HG03064 (cell line): ENCODE results near the gene SPEF2.

Experiments used
- ATAC-seq: cut with Tn5 transposase; IDR thresholded peaks from one replicate; pipeline ENCODE4 v1.9.1; 2021; ENCODE audit warnings: low read depth; ENCODE audit not compliant: unreplicated experiment

Gene SPEF2

GRCh38 chr5:35698047-35698808, 80.6 kb downstream of the SPEF2 start:
- no peak for ATAC-seq

GRCh38 chr5:35707659-35708058, 90.0 kb downstream of the SPEF2 start:
- ATAC-seq, result no peak

DNA sequence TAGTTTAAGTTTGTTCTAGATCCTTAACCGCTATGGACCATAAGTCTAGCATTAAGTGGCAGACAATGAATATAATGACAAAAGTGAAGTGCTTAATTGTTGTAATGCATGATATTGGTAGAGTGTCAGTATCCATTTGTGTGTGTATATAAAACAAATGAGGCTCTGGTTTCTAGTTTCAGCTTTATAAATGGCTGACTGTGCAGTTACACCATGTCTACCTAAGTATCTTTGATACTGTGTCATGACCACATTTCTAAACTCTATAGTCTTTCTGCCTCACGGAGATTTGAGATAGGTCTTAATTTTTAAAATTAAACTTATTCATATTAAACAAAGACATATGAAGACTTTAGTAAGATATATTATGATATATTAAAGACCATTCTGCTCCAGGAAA, 92.0 kb downstream of the SPEF2 start:
- no peak for ATAC-seq

- no peak for ATAC-seq
Measured at GRCh38 chr5:35717718-35718117, 100.1 kb downstream of the SPEF2 start.

- no peak for ATAC-seq
Measured at GRCh38 chr5:35735718-35736117, 118.1 kb downstream of the SPEF2 start.

DNA sequence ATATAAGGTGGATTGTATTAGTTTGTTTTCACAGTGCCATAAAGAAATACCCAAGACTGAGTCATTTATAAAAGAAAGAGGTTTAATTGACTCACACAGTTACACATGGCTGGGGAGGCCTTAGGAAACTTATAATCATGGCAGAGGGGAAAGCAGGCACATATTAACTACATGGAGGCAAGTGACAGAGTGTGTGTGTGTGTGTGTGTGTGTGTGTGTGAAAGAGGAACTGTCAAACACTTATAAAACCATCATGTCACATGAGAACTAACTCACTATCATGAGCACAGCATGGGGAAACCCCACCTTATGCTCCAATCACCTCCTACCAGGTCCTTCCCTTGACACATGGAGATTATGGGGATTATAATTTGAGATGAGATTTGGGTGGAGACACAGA, 118.6 kb downstream of the SPEF2 start:
- no peak for ATAC-seq

DNA sequence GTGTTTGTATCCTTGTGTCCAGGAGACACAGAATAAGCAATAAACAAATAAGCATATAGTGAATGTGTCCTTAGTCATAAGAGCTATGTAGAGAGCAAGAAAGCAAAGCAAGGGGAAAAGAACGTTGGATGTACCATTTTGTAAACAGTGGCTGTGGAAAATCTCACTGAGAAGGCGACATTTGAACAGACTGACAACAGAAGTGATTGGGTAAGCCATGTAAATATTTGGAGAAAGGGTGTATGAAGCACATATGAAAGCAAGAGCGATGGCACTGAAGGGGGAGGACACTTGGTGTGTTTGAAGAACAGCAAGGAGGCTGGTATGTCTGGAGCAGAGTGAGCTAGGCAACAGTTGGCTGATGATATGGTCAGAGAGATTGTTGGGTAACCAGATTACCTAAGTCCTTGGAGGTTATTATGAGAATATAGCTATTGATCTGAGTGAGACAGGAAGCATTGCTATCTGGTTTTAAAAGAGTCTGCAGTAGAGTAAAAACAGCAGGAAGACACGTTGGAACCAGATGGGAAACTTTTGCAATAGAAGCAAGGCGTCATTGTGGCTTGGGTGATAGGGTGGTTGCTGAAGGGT, 123.6 kb downstream of the SPEF2 start:
- ATAC-seq, result no peak

DNA sequence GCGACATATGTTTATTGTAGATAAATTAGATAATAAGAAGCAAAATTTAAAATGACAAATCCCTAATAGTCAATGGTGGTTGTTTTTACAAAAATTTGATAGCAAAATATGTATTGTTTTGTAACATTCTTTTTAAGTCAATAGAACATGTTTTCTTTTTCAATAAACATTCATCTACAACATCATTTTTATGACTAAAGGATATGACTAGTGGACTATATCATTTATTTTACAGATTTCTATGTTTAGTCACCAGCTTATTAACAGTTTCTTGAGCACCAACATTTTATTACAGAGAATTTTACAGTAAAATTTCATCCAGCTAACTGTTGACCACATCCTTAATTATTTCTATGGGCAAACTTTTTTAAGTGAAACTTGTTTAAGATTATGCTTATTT, 124.3 kb downstream of the SPEF2 start:
- no peak for ATAC-seq

GRCh38 chr5:35743644-35744043, 126.0 kb downstream of the SPEF2 start:
- ATAC-seq, result no peak

DNA sequence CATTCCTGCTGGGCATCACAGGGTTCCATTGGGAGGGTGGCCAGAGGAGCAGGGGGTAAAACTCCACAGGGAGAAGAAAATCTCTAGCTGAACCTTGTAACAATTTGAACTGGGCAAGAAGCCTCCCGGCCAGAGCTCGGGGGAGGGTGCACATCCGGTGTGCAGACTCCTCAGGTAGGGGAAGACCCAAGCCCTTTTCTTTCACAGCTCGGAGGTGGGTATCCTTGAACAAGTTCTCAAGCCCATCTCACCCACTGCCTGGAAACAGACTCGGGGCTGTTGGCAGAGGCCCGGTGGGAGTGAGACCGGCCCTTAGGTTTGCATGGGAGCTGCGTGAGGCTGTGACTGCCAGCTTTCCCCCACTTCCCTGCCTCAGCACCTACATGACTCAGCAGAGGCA, 127.5 kb downstream of the SPEF2 start:
- ATAC-seq, result no peak

DNA sequence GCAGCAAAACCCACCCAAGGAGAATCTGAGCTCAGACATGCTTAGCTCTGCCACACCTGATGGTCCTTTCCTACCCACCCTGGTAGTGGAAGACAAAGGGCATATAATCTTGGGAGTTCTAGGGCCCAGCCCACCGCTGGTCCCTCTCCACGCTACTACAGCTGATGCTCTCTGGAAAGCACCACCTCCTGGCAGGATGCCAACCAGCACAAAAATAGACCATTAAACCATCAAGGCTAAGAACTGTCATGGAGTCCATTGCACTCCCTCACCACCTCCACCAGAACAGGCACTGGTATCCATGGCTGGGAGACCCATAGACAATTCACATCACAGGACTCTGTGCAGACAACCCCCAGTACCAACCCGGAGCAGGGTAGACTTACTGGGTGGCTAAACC, 128.0 kb downstream of the SPEF2 start:
- ATAC-seq, result no peak

- ATAC-seq, result no peak
Measured at GRCh38 chr5:35752012-35752411, 134.3 kb downstream of the SPEF2 start.

GRCh38 chr5:35753500-35753899, 135.8 kb downstream of the SPEF2 start:
- no peak for ATAC-seq

DNA sequence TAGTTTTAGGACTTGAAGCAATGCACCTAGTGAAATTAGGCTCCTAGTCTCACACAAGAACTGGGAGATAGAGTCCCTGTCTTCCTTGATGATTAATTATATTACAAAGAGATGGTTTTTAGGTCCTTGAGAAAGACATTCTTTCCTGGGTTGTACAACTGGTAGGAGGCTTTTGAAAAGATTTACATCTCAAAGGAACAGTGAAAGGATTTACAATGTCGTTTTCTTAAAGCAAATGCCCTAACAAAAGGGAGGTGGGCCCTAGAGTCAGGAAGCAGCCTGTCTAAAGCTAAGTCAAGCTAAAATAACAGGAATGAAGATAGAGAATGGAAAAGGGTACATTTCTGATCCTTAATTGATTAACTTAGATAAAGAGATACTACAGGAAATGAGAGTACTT, 136.8 kb downstream of the SPEF2 start:
- no peak for ATAC-seq

DNA sequence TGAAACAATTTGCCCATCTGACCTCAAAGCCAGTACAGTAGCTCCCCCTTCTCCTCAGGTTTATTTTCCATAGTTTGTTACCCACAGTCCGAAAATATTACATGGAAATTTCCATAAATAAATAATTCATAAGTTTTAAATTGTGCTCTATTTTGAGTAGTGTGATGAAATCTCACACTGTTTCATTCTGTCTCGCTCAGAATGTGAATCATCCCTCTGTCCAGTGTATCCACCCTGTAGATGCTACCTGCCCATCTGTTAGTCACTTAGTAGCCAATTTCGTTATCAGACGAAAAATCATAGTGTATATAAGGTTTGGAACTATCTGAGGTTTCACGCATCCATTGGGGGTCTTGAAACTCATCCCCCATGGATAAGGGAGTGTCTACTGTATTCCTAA, 138.3 kb downstream of the SPEF2 start:
- ATAC-seq, result no peak

GRCh38 chr5:35758151-35758724, 140.6 kb downstream of the SPEF2 start:
- ATAC-seq, result no peak

DNA sequence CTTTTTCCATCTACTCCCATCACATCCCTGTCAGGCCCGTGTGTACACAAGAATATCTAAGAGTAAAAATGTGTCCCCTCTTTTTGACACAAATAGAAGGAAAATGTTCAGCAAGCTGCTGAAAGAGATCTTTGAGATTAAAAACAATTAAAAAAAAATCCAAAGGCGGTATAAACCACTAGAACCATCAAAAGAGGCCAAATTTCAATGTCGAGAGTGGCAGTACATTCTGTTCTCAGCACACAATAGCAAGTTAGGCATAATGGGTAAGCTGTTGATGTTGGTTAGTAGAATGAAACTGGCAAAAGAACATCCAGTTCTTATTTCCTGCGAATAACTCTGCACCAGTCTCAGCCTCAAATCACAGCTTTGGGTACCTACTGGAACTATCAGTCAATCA, 143.9 kb downstream of the SPEF2 start:
- ATAC-seq, result no peak

DNA sequence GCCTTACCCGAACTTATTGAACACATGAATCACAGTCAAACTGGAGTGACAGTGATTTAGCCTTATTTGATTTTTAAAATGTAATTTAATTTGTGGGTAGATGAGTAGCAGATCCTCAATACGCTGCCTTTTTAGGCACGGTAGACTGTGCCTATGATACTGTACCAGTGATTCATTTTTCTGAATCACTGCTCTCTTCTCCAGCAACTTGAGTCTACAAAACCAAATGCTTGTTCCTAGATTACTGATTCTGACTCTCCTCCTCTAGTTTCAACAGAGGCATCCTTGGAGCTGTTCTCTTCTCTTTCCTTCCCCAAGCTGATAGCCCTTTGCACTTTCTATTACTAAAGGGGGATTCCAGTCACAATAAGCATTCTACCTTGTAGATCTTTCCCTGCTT, 144.7 kb downstream of the SPEF2 start:
- ATAC-seq, result no peak

- ATAC-seq, result no peak
Measured at GRCh38 chr5:35765921-35766320, 148.3 kb downstream of the SPEF2 start.

- no peak for ATAC-seq
Measured at GRCh38 chr5:35771300-35771699, 153.6 kb downstream of the SPEF2 start.

DNA sequence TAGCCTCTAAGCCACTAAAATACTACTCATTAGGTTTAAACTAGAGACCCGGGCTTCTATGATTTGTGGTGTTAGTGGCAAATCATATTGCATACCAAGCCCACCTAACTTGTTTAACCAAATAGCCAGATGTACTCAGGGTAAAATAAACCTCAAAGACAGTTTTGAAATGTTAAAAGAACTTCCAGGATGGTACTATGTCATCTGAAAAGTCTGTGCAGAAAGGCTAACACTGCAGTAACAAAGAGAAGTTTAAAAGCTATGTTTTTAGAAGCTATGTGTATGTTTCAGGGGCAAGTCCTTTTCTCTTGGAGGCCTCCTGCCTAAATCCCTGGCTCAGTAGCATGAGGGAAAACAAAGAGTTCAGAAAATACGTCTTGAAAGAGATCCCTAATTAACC, 154.2 kb downstream of the SPEF2 start:
- no peak for ATAC-seq

- no peak for ATAC-seq
Measured at GRCh38 chr5:35773967-35774366, 156.3 kb downstream of the SPEF2 start.
